MM.1S (cell line): ENCODE data around the gene MAMLD1.

Source experiments
- DNase-seq: peaks from one replicate; pipeline ENCODE4 v3.0.0-alpha.2; 2015
- H2AFZ ChIP-seq: fragments of 300-600 bp; sonication (generic); 2 replicates; pipeline ENCODE4 v1.6.0; 2016; ENCODE audit warnings: antibody characterized with exemption, low read length
- H3F3A ChIP-seq: fragments of 300-600 bp; sonication (generic); 2 replicates; pipeline ENCODE4 v1.6.1; 2016; ENCODE audit warnings: mild to moderate bottlenecking, antibody characterized with exemption, low read length, moderate library complexity, mixed read lengths; ENCODE audit not compliant: insufficient read depth
- H3K27ac ChIP-seq: fragments of 300-600 bp; sonication (generic); 2 replicates; pipeline ENCODE4 v1.5.1; 2016; ENCODE audit warnings: mild to moderate bottlenecking, low read length
- H3K27me3 ChIP-seq: fragments of 300-600 bp; sonication (generic); replicated peaks from 2 replicates; pipeline ENCODE4 v1.6.0; 2016; ENCODE audit warnings: low read length; ENCODE audit not compliant: insufficient read depth
- H3K36me3 ChIP-seq: fragments of 300-600 bp; sonication (generic); replicated peaks from 2 replicates; pipeline ENCODE4 v1.6.1; 2016; ENCODE audit warnings: mild to moderate bottlenecking, low read length, mixed read lengths; ENCODE audit not compliant: insufficient read depth
- H3K4me1 ChIP-seq: fragments of 300-600 bp; sonication (generic); 2 replicates; pipeline ENCODE4 v1.6.1; 2016; ENCODE audit warnings: low read length, mixed read lengths
- H3K4me2 ChIP-seq: fragments of 300-600 bp; sonication (generic); 2 replicates; pipeline ENCODE4 v1.6.0; 2016; ENCODE audit warnings: low read depth, low read length
- H3K4me3 ChIP-seq: fragments of 300-600 bp; sonication (generic); 2 replicates; pipeline ENCODE4 v1.5.1; 2016; ENCODE audit warnings: low read length, mixed read lengths
- H3K79me2 ChIP-seq: fragments of 300-600 bp; sonication (generic); 2 replicates; pipeline ENCODE4 v1.6.1; 2016; ENCODE audit warnings: mixed run types, low read length, mixed read lengths
- H3K9ac ChIP-seq: fragments of 300-600 bp; sonication (generic); 2 replicates; pipeline ENCODE4 v1.6.1; 2016; ENCODE audit warnings: low read length, mixed read lengths
- H3K9me2 ChIP-seq: fragments of 300-600 bp; sonication (generic); replicated peaks from 2 replicates; pipeline ENCODE4 v1.6.1; 2016; ENCODE audit warnings: mild to moderate bottlenecking, low read length, mixed read lengths; ENCODE audit not compliant: insufficient read depth
- H3K9me3 ChIP-seq: fragments of 300-600 bp; sonication (generic); replicated peaks from 2 replicates; pipeline ENCODE4 v1.6.1; 2016; ENCODE audit warnings: mild to moderate bottlenecking, low read length, mixed read lengths; ENCODE audit not compliant: insufficient read depth
- H4K20me1 ChIP-seq: fragments of 300-600 bp; sonication (generic); 2 replicates; pipeline ENCODE4 v1.6.1; 2016; ENCODE audit warnings: mild to moderate bottlenecking, low read length, moderate library complexity, mixed read lengths; ENCODE audit not compliant: insufficient read depth
- CTCF ChIP-seq: fragments of 300-600 bp; sonication (generic); IDR thresholded peaks from 2 replicates; pipeline ENCODE4 v1.5.1; 2016; ENCODE audit warnings: antibody characterized with exemption, low read length, mixed read lengths
- EZH2 ChIP-seq: fragments of 300-600 bp; sonication (generic); optimal IDR thresholded peaks from 2 replicates; pipeline ENCODE3; 2017; ENCODE audit warnings: low read depth, mild to moderate bottlenecking, antibody characterized with exemption, low read length, mixed read lengths
- EZH2phosphoT487 ChIP-seq: fragments of 300-600 bp; sonication (generic); IDR thresholded peaks from 2 replicates; pipeline ENCODE4 v1.6.1; 2018; ENCODE audit warnings: antibody characterized with exemption, low read length

Gene MAMLD1

GRCh38 chrX:150504397-150505182 is 141.5 kb downstream of the MAMLD1 start:
- H3F3A ChIP-seq: no peaks in the 10 kb centered on the region
- H3K9me2 ChIP-seq: no peaks in the 10 kb centered on the region
- no peak overlapping the region for H3K27ac ChIP-seq
- H3K9me3 ChIP-seq: no peaks in the 10 kb centered on the region
- no peaks in the 10 kb centered on the region for H3K79me2 ChIP-seq
- TF ChIP-seq CTCF (no peak), EZH2 (no peak), EZH2phosphoT487 (no peak)
- no peak overlapping the region for H2AFZ ChIP-seq
- no peak overlapping the region for H3K9ac ChIP-seq
- no peaks in the 10 kb centered on the region for H3K27me3 ChIP-seq
- H3K36me3 ChIP-seq: no peaks in the 10 kb centered on the region
- H3K4me1 ChIP-seq: no peaks in the 10 kb centered on the region
- no peaks in the 10 kb centered on the region for H4K20me1 ChIP-seq
- no peak overlapping the region for H3K4me2 ChIP-seq
- no peak overlapping the region for H3K4me3 ChIP-seq
- DNase-seq: no peak

- no peaks in the 10 kb centered on the region for H3F3A ChIP-seq
- no peaks in the 10 kb centered on the region for H3K27me3 ChIP-seq
- no peak overlapping the region for H3K4me2 ChIP-seq
- no peak overlapping the region for H3K4me3 ChIP-seq
- H3K9ac ChIP-seq: no peak overlapping the region
- H3K4me1 ChIP-seq: no peaks in the 10 kb centered on the region
- H3K36me3 ChIP-seq: no peaks in the 10 kb centered on the region
- H2AFZ ChIP-seq: no peak overlapping the region
- TF ChIP-seq EZH2: no peak
- TF ChIP-seq CTCF: no peak
- TF ChIP-seq EZH2phosphoT487: no peak
- H3K27ac ChIP-seq: no peak overlapping the region
- H3K9me3 ChIP-seq: no peaks in the 10 kb centered on the region
- DNase-seq: no peak
- H3K9me2 ChIP-seq: no peaks in the 10 kb centered on the region
- H4K20me1 ChIP-seq: no peaks in the 10 kb centered on the region
- H3K79me2 ChIP-seq: no peaks in the 10 kb centered on the region
These were observed 142.9 kb downstream of the MAMLD1 start for GRCh38 chrX:150506020-150506419.

GRCh38 chrX:150506486-150506885 is 143.4 kb downstream of the MAMLD1 start:
- Histone ChIP-seq H3K27me3 (no peaks in the 10 kb centered on the region), H3K36me3 (no peaks in the 10 kb centered on the region), H3K4me1 (no peaks in the 10 kb centered on the region), H4K20me1 (no peaks in the 10 kb centered on the region), H3K4me2 (no peak overlapping the region), H3K9me2 (no peaks in the 10 kb centered on the region), H3K79me2 (no peaks in the 10 kb centered on the region), H3K4me3 (no peak overlapping the region), H2AFZ (no peak overlapping the region), H3F3A (no peaks in the 10 kb centered on the region), H3K9ac (no peak overlapping the region), H3K9me3 (no peaks in the 10 kb centered on the region), H3K27ac (no peak overlapping the region)
- no peak for DNase-seq
- TF ChIP-seq EZH2 (no peak), CTCF (no peak), EZH2phosphoT487 (no peak)
